HFF-Myc (cell line): ENCODE results near the gene SLC39A5.
A peak's percentile ranks its signal among the peaks of the same experiment; 100 is the strongest.

Experiments
- DNase-seq: peaks from one replicate; pipeline ENCODE4 v3.0.0-alpha.2; 2011; ENCODE audit warnings: low read depth; ENCODE audit errors: extremely low read depth
- H3K4me3 ChIP-seq: replicated peaks from 2 replicates; pipeline ENCODE4 v1.5.1; 2011; ENCODE audit warnings: low read depth, mild to moderate bottlenecking, control low read depth, low read length
- CTCF ChIP-seq: IDR thresholded peaks from 2 replicates; pipeline ENCODE4 v1.5.1; 2012; ENCODE audit warnings: mild to moderate bottlenecking, low read depth, low read length, control low read depth; ENCODE audit errors: missing control alignments

SLC39A5 gene

GRCh38 chr12:56202838-56203237, 27.0 kb upstream of the SLC39A5 start:
- no peak overlapping the region for H3K4me3 ChIP-seq
- TF ChIP-seq CTCF: no peak
- DNase-seq: no peak

GRCh38 chr12:56204275-56204674, 25.6 kb upstream of the SLC39A5 start:
- H3K4me3 ChIP-seq: no peak overlapping the region
- DNase-seq: no peak
- TF ChIP-seq CTCF: no peak

- no peak for DNase-seq
- no peak for TF ChIP-seq CTCF
- no peak overlapping the region for H3K4me3 ChIP-seq
These were observed 24.4 kb upstream of the SLC39A5 start for GRCh38 chr12:56205445-56205844.

- TF ChIP-seq CTCF: peak; percentile 75
- H3K4me3 ChIP-seq: no peak overlapping the region
- DNase-seq: no peak
These were observed 23.2 kb upstream of the SLC39A5 start for GRCh38 chr12:56206452-56207166.

- H3K4me3 ChIP-seq: no peak overlapping the region
- DNase-seq: no peak
- no peak for TF ChIP-seq CTCF
These were observed 21.8 kb upstream of the SLC39A5 start for GRCh38 chr12:56208006-56208405.

- DNase-seq: no peak
- no peak for TF ChIP-seq CTCF
- no peak overlapping the region for H3K4me3 ChIP-seq
These were observed 17.5 kb upstream of the SLC39A5 start for GRCh38 chr12:56212361-56212760.

- DNase-seq: no peak
- TF ChIP-seq CTCF: no peak
- H3K4me3 ChIP-seq: no peak overlapping the region
These were observed 16.0 kb upstream of the SLC39A5 start for GRCh38 chr12:56213878-56214277.
